Right lobe of liver (tissue), 4 donors: ENCODE measurements around the gene FBXO21.
"Not testable (repeated sequence)": the region's sequence is repeated elsewhere in the genome, so short reads cannot be mapped to it uniquely, and the experiment has no call there.

Experiments used
- CTCF ChIP-seq, 4 donors: fragments of 200-600 bp in 3 of 4; fragments of 450-650 bp in 1 of 4; IDR thresholded peaks; one replicate each; pipeline versions ENCODE4 v1.5.1 to v1.8.0; 2016 to 2022; ENCODE audit warnings: antibody characterized with exemption in 4 of 4, mild to moderate bottlenecking in 2 of 4
- POLR2A ChIP-seq: fragments of 450-650 bp; IDR thresholded peaks from one replicate; pipeline ENCODE4 v1.6.1; 2017; ENCODE audit warnings: antibody characterized with exemption, mild to moderate bottlenecking
- donor health status: DM: no; HTN: no; CAD: no.
- donor health status: DM: no; HTN: no; CAD: no.
- donor health status: DM: no; HTN: yes; CAD: no.

GRCh38 chr12:117181468-117181843 is 8.8 kb downstream of the FBXO21 start:
- TF ChIP-seq CTCF (IDR thresholded peaks at IDR 0.05); POLR2A: not testable (repeated sequence)
